H54 (cell line): ENCODE results near the gene C3orf22.

Source experiments
- DNase-seq: peaks from one replicate; pipeline ENCODE4 v3.0.0; 2011; ENCODE audit warnings: low spot score, mixed read lengths; ENCODE audit not compliant: insufficient read length
- FAIRE-seq: peaks from 3 replicates; lab custom pipeline; 2011; peaks lifted over from hg19 to GRCh38; lab: Jason Lieb, UNC
- POLR2A ChIP-seq: IDR thresholded peaks from 2 replicates; pipeline ENCODE4 v1.6.1; 2011; ENCODE audit warnings: low read depth, mild to moderate bottlenecking, low read length

The C3orf22 gene

DNA sequence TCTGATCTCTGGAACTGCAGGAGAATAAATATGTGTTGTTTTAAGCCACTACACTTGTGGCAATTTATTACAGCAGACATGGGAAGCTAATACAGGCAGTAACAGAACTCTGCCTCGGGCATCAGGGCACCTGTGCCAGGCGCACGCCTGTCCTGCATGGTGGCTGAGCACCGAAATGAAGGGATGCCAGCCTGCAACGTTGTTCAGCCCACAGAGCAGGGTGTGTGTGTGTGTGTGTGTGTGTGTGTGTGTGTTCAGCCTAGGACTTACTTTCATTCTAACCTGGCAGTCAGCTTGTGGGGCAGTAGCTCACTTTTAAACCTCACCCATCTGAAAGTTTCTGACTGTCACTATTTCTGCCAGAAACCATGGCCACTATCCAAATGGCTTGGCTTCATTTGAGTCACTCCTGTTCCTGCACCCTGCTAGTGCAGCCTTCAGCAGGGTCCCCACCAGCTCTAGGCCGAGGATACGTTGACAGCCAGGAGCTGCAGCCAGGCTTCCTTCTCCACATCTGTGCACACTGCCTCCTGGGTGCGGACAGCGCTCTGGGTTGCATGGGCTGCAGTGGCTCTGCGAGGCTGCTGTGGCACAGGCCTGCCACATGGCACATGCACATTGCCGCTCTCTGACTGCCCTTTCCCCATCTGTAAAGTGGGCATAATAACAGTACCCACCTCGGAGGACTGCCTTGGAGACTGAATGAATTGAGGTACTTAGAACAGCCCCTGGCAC lies 45.6 kb downstream of the C3orf22 start:
- no peak for FAIRE-seq
- TF ChIP-seq POLR2A, result no peak
- DNase-seq, result no peak

DNA sequence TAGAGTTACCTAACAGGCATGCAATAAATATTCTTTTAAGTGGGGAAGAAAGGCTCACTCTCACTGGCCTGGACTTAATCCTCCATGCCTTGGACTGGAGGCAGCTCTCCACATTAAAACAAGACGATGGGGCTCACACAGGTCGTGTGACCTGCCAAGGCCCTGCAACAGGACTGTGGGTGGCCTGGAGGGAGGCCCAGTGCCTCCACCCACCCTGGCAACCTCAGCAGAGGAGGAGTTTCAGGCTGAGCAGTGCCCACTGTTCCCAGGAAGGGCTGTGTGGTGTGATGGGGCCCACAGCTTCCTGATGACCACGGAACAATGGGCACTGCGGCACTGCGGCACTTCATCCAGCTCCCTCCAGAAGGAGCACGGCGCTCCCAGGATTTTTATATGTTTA lies 46.7 kb downstream of the C3orf22 start:
- DNase-seq (no peak), FAIRE-seq (no peak)
- TF ChIP-seq POLR2A, result no peak

DNA sequence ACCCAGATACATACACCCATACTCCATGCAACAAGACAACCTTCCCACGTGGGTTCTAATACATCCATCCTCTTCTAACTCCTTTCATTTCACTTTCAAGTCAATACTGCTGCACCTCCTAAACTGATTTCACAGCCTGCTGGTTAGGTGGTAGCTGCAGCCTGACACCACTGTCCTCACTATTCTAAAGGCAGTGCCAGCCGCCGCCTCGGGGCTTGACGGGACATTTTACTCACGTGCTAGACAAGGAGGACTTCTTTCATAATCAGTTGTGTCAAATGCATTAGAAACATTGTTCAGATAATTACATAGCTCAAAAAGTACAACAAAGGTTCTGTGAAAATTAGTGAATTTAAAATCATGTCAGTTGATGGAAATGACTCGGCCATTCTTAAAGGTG lies 47.4 kb downstream of the C3orf22 start:
- DNase-seq (no peak), FAIRE-seq (no peak)
- TF ChIP-seq POLR2A, result no peak

DNA sequence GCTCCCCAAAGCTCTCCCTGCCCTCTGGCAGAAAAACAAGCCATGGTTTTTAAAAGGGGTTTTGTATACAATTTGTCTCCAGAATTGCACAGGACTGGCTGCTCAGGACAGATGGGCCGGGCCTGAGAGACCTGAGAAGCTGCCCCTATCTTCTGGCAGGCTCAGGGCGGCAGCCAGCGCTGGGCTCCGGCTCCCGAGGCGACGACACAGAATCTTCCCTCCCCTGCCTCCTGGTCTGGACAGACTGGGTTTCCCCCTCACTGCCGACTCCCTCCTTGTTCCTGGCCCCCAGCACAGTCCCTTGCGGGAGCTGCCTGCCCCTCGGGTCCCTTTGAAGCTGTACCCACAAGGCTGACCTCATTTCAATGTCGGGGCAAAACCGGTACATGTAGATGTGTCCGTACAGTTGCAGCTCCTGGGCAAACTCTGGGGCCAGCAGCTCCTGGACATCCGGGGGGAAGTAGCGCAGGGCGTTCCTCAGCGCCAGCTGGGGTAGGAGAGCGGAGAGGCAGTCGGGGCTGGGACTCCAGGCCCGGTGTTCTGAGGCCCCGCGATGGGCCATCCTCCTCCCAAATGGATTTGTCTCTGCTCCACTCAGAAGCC lies 48.3 kb downstream of the C3orf22 start:
- no peak for DNase-seq
- TF ChIP-seq POLR2A, result no peak
- FAIRE-seq, result no peak

DNA sequence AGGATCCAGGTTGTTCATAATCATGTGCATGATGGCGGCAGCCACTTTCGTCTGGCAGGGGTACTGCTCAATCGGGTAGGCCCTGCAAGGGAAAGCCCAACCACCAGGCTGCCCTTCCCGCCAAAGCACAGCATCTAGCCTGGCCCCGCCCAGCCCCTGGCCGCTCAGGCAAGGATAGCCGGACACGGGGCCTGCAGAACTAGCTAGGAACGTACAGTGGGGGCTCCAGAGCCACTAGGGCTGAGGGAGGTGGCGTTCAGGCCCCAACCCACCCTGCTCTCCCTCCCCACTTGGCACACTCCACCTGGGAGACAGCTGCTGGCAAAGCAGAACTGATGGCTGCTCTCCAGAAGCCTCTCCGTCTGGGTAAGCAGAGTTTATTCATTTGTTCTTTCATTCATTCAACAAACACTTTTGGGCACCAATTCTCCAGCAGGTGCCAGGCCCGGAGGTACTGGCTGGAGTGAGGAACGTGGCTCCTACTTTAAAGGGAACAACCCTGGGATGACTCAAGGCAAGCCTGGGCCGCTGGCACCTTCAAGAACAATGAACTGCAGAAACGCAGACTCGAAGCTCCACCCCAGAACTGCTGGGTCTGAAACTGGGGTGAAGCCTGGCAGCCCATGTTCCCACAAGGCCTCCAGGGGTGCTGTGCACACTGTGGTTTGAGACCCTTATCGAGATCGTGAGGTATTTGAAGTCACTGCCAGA lies 49.0 kb downstream of the C3orf22 start:
- no peak for FAIRE-seq
- DNase-seq, result no peak
- no peak for TF ChIP-seq POLR2A

DNA sequence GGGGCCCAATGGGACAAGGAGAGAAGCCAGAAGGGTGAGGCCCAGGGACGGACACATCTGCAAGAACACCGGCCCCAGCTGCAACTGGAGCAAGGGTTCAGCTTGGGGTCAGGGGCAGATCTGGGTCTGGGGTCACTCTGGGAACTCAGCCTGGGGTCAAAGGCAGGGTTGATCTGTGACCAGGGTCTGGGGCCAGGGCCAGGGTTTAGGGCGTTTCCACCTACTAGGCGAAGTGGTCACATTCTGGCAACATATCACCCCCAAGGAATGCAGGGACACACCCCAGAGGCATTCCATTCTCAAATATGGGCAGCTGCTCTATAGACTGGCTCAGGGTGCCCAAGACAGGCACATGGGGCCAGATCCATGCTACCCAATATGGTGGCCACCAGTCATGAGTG lies 50.2 kb downstream of the C3orf22 start:
- no peak for TF ChIP-seq POLR2A
- peak; percentile 72 for DNase-seq
- FAIRE-seq, result no peak

DNA sequence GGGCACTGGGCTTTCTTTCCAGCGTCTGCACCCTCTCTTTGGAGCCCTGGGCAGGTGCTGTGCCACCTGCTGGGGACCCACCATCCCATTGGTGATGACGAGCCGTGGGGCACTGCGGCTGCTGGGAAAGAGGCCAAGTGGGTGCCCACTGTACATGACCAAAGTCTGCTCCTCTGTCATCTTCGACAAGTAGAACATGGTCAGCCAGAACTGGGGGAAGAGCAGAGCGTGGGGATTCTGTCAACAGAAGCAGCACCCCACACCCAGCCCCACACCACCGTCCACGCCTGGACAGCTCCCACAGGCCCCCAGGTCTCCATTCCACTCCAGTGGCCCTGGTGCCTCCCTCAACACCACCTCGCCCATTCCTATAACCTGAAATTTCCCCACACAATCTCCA lies 50.8 kb downstream of the C3orf22 start:
- TF ChIP-seq POLR2A, result no peak
- DNase-seq (no peak), FAIRE-seq (no peak)

DNA sequence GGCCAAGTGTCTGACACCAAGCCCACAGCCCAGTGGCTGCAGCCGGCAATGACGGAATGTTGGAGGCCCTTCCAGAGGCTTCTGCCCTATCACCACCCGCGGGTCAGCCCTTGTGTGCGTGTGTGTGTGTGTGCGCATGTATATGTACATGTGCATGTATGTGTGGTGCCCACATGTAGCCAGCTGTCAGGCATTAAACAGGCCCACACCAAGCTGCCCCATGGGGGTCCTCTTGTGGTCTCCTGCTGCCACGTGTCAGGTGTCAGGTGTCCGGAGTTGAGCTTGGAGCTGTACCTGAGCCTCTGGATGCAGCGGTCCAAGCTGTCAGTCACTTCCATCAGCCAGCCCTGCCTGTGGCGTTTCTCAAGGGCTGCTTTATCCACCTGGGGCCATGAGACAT lies 55.0 kb downstream of the C3orf22 start:
- no peak for DNase-seq
- TF ChIP-seq POLR2A, result no peak
- no peak for FAIRE-seq

DNA sequence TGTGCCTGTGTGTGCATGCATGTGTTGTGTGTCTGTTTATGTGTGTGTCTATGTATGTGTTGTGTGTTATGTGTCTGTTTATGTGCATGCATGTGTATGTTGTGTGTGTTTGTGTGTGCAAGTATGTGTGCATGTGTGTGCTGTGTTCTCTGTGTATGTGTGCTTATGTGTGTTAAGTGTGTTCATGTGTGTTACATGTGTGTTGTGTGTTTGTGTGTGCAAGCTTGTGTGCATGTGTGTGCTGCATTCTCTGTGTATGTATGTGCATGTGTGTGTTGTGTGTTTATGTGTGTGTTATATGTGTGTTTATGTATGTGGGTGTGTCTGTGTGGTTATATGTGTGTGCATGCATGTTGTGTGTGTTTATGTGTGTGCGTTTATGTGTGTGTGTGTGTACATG lies 56.1 kb downstream of the C3orf22 start:
- no peak for TF ChIP-seq POLR2A
- FAIRE-seq (no peak), DNase-seq (no peak)

DNA sequence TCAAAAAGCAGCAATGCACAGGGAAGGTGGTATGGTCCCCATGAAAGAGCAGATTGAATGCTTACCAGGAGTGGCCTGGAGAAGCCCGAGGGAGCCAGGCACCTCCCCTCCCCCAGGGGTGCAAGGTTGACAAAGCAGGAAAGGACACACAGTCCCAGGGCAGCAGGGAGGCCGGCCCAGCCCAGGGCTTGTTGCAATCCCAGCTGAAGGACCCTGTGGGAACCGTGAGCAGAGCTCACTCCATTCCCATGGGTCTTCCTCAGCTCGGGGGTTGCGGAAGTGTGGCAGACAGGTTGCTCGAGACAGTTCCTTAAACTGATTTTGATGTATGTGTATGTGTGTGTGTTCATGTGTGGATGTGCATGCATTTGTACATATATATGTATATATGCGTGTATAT lies 57.0 kb downstream of the C3orf22 start:
- no peak for TF ChIP-seq POLR2A
- no peak for FAIRE-seq
- no peak for DNase-seq

DNA sequence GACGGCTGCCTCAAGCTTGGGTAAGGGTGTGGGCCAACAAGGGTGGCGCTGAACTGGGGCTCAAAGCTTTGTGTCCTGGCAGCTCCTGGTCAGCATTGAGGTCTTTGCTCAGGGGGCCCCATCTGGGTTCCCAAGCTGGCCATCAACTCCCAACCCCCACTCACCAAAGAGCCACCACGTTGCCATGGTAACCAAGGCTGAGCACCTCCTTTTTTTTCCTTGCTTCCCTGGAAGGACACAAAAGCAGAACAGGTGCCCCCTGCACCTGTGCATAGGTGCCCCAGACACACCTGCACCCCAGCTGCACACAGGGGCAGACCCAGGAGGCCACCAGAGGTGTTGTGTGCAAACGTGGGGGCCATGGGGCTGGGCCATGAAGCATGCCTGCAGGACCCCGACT lies 57.7 kb downstream of the C3orf22 start:
- TF ChIP-seq POLR2A, result no peak
- DNase-seq, result no peak
- FAIRE-seq, result no peak

DNA sequence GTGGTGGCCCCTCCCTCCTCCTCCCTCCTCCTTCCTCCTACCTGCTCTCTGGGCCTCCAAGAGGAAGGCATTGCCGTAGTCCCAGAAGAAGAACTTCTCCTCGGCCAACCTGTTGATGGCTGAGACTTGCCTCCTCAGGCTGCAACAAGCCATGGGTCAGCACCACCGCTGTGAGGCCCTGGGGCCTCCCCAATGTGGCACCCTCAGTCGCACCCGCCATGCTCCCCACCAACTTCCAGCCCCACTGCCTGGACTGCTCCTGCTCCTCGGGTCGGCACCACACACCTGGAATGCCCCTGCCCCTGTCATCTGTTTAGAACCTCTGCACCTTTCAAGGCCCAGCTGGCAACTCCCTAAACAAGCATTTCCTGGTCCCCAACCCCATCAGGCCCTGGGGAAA lies 58.7 kb downstream of the C3orf22 start:
- DNase-seq (no peak), FAIRE-seq (no peak)
- no peak for TF ChIP-seq POLR2A
